ENCODE measurements around the gene ZC3H18.
A peak's percentile ranks its signal among the peaks of the same experiment; 100 is the strongest.

ZC3H18 gene

DNA sequence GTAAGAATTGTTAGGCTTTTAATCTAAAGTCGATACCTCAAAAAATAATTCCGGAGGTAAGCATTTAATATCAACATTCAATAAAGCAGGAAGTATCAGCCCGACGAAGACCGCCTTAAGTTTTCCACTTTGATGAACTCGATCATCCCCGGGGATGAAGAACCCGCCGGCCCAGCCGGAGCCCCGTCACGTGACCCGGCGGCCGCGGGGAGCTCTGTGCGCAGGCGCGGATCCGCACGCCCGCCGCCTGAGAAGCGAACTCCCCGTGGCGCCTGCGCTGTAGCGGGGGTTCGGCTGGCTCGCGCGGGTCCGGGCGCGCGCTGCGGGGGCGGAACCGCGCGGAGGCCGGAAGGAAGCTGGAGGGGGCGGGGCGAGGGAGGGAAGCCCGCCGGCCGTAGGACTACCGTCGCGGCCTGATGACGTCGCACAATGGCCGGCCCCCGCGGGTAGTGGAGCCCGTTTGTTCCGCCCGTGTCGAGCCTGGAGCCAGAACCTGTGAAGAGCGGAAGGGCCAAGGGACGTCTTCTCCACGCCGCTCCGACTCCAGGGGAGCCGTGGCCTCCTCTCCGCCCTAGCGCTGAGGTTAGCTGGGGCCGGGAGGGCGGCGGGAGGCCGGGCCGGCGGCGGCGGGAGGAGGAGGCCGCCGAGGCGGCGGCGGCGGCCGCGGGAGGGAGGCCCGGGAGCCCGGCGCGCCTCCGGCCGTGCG is at the start of gene ZC3H18:
ZC3H18 (plus strand) TSS at position 419 of the 706 bp plus-strand sequence. CDS start 6,721 bp downstream, outside the sequence.
- peak within 1 kb of the TSS; percentile 29; the same call in 1 of the 2 replicates for H3K27ac ChIP-seq (ENCODE audit: low read depth, low read length)
- H3F3A ChIP-seq (ENCODE audit: control insufficient read depth, insufficient read depth): no peaks in the 10 kb centered on the region
- no peak for TF ChIP-seq EZH2phosphoT487 (IDR thresholded peaks at IDR 0.05; ENCODE audit: borderline replicate concordance, low read length)
- TF ChIP-seq, protein P1, sequence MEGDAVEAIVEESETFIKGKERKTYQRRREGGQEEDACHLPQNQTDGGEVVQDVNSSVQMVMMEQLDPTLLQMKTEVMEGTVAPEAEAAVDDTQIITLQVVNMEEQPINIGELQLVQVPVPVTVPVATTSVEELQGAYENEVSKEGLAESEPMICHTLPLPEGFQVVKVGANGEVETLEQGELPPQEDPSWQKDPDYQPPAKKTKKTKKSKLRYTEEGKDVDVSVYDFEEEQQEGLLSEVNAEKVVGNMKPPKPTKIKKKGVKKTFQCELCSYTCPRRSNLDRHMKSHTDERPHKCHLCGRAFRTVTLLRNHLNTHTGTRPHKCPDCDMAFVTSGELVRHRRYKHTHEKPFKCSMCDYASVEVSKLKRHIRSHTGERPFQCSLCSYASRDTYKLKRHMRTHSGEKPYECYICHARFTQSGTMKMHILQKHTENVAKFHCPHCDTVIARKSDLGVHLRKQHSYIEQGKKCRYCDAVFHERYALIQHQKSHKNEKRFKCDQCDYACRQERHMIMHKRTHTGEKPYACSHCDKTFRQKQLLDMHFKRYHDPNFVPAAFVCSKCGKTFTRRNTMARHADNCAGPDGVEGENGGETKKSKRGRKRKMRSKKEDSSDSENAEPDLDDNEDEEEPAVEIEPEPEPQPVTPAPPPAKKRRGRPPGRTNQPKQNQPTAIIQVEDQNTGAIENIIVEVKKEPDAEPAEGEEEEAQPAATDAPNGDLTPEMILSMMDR (IDR thresholded peaks at IDR 0.05; ENCODE audit: low read depth, low read length, poor library complexity, severe bottlenecking): no peak
- H3K9me2 ChIP-seq (replicated peaks; ENCODE audit: control insufficient read depth, low read length): no peaks in the 10 kb centered on the region
- peaks cover 64% of the 10 kb centered on the region for H3K79me2 ChIP-seq (ENCODE audit: control insufficient read depth, low read length)
- H4K20me1 ChIP-seq (ENCODE audit: control insufficient read depth, insufficient read depth, low read depth, low read length): peaks cover 26% of the 10 kb centered on the region
- no peaks in the 10 kb centered on the region for H3K27me3 ChIP-seq (ENCODE audit: control insufficient read depth, low read length)
- peaks cover 34% of the 10 kb centered on the region for H3K36me3 ChIP-seq (ENCODE audit: control insufficient read depth, low read length)
- H3K4me2 ChIP-seq (ENCODE audit: low read length): peak within 1 kb of the TSS; percentile 97
- peak within 1 kb of the TSS; percentile 94 for H3K4me3 ChIP-seq (ENCODE audit: low read length)
- H3K9me3 ChIP-seq (ENCODE audit: control insufficient read depth, insufficient read depth, low read length): no peaks in the 10 kb centered on the region
- H3K4me1 ChIP-seq (ENCODE audit: control insufficient read depth, low read length): peaks cover 23% of the 10 kb centered on the region

DNA sequence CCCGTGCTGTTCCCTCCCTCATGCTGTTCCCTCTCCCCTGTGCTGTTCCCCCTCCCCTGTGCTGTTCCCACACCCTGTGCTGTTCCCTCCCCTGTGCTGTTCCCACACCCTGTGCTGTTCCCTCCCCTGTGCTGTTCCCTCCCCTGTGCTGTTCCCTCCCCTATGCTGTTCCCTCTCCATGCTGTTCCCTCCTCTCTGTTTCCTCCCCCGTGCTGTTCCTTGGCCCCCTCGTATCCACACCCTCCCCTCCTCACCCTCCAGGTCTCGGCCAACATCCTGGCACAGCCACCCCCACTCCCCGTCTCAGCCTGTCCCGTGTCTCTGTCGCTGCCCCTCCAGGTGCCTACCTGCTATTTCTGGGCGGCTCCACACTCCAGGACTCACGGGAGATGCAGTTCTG is 48.5 kb upstream of the ZC3H18 start:
- no peaks in the 10 kb centered on the region for H4K20me1 ChIP-seq (ENCODE audit: control insufficient read depth, insufficient read depth, low read depth, low read length)
- TF ChIP-seq, protein P1 (IDR thresholded peaks at IDR 0.05; ENCODE audit: low read depth, low read length, poor library complexity, severe bottlenecking): no peak
- no peak for TF ChIP-seq EZH2phosphoT487 (IDR thresholded peaks at IDR 0.05; ENCODE audit: borderline replicate concordance, low read length)

DNA sequence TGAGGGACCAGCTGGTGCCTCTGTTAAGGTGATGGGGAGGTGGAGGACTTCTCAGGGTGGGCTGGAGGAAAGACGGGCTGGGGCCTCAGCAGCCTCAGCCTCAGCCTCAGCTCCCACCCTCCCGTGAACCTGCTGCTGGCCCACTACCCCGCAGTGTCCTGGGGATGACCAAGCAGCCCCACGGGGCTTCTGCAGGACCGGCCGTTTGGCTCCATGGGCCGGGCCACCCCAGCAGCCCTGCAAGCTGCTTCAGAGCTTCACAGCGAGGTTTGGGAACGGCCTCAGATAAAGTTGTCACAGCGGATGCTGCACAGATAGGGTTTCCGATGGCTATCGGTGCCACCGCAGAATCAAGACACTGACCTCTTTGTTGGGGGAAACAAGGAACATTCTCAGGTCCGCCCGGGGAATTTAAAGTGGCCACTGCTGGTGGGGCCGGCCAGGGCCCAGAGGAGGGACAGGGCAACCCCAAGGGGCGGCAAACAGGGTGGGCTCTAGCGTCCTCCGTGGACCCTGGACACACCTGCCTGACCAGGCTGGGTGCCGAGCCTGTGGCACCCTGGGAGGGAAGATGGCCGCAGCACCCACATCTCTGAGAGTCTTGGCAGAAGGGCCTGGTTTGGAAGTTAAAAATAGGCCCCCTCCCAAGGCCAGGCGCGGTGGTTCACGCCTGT is 47.8 kb upstream of the ZC3H18 start:
- Histone ChIP-seq H3F3A (ENCODE audit: control insufficient read depth, insufficient read depth) (no peaks in the 10 kb centered on the region), H3K4me3 (ENCODE audit: low read length) (no peak overlapping the region), H3K27me3 (ENCODE audit: control insufficient read depth, low read length) (no peaks in the 10 kb centered on the region), H3K9me3 (ENCODE audit: control insufficient read depth, insufficient read depth, low read length) (no peaks in the 10 kb centered on the region), H3K4me2 (ENCODE audit: low read length) (no peak overlapping the region), H3K27ac (ENCODE audit: low read depth, low read length) (no peak overlapping the region), H3K9me2 (replicated peaks; ENCODE audit: control insufficient read depth, low read length) (no peaks in the 10 kb centered on the region), H4K20me1 (ENCODE audit: control insufficient read depth, insufficient read depth, low read depth, low read length) (no peaks in the 10 kb centered on the region), H3K79me2 (ENCODE audit: control insufficient read depth, low read length) (no peaks in the 10 kb centered on the region), H3K36me3 (ENCODE audit: control insufficient read depth, low read length) (no peaks in the 10 kb centered on the region), H3K4me1 (ENCODE audit: control insufficient read depth, low read length) (no peaks in the 10 kb centered on the region)
- TF ChIP-seq, protein P1 (IDR thresholded peaks at IDR 0.05; ENCODE audit: low read depth, low read length, poor library complexity, severe bottlenecking): no peak
- no peak for TF ChIP-seq EZH2phosphoT487 (IDR thresholded peaks at IDR 0.05; ENCODE audit: borderline replicate concordance, low read length)

More for the DNA sequence above, 48.5 kb upstream of the ZC3H18 start:
- H3K9me3 ChIP-seq (ENCODE audit: control insufficient read depth, insufficient read depth, low read length): no peaks in the 10 kb centered on the region
- H3K27me3 ChIP-seq (ENCODE audit: control insufficient read depth, low read length): no peaks in the 10 kb centered on the region
- no peak overlapping the region for H3K4me3 ChIP-seq (ENCODE audit: low read length)
- no peaks in the 10 kb centered on the region for H3K9me2 ChIP-seq (replicated peaks; ENCODE audit: control insufficient read depth, low read length)
- no peaks in the 10 kb centered on the region for H3K36me3 ChIP-seq (ENCODE audit: control insufficient read depth, low read length)
- no peak overlapping the region for H3K27ac ChIP-seq (ENCODE audit: low read depth, low read length)
- no peaks in the 10 kb centered on the region for H3K79me2 ChIP-seq (ENCODE audit: control insufficient read depth, low read length)
- H3F3A ChIP-seq (ENCODE audit: control insufficient read depth, insufficient read depth): no peaks in the 10 kb centered on the region
- H3K4me2 ChIP-seq (ENCODE audit: low read length): no peak overlapping the region
- no peaks in the 10 kb centered on the region for H3K4me1 ChIP-seq (ENCODE audit: control insufficient read depth, low read length)
